ENCODE measurements around the gene C1QL1. TPM values are rescaled to one million over a fixed set of nuclear protein-coding genes. Genes with fewer than 3 reads are reported as not detected.

Gene C1QL1
- total RNA-seq, 1 donor from 2014 or later: 0.20 TPM

- DNase-seq (ENCODE audit: low read depth, low spot score): no peak
Observed at GRCh38 chr17:44989552-44990138, 21.5 kb upstream of the C1QL1 start.

GRCh38 chr17:44988044-44988942 is 20.2 kb upstream of the C1QL1 start:
- DNase-seq (ENCODE audit: low read depth, low spot score): no peak

GRCh38 chr17:44983563-44983962 is 15.5 kb upstream of the C1QL1 start:
- DNase-seq (ENCODE audit: low read depth, low spot score): no peak

GRCh38 chr17:44982113-44982702 is 14.1 kb upstream of the C1QL1 start:
- no peak for DNase-seq (ENCODE audit: low read depth, low spot score)

- no peak for DNase-seq (ENCODE audit: low read depth, low spot score)
Observed at GRCh38 chr17:44981221-44981968, 13.3 kb upstream of the C1QL1 start.

- no peak for DNase-seq (ENCODE audit: low read depth, low spot score)
Observed at GRCh38 chr17:44979426-44979995, 11.4 kb upstream of the C1QL1 start.

- DNase-seq (ENCODE audit: low read depth, low spot score): no peak
Observed at GRCh38 chr17:44978807-44979206, 10.7 kb upstream of the C1QL1 start.

GRCh38 chr17:44977814-44978550 is 9.9 kb upstream of the C1QL1 start:
- no peak for DNase-seq (ENCODE audit: low read depth, low spot score)

- DNase-seq (ENCODE audit: low read depth, low spot score): no peak
Observed at GRCh38 chr17:44977065-44977464, 9.0 kb upstream of the C1QL1 start.

GRCh38 chr17:44976206-44976605 is 8.1 kb upstream of the C1QL1 start:
- no peak for DNase-seq (ENCODE audit: low read depth, low spot score)

- DNase-seq (ENCODE audit: low read depth, low spot score): no peak
Observed at GRCh38 chr17:44972953-44973352, 4.8 kb upstream of the C1QL1 start.

- DNase-seq (ENCODE audit: low read depth, low spot score): no peak
Observed at GRCh38 chr17:44971776-44972483, 3.8 kb upstream of the C1QL1 start.

- no peak for DNase-seq (ENCODE audit: low read depth, low spot score)
Observed at GRCh38 chr17:44970136-44970741, 2.1 kb upstream of the C1QL1 start.

- DNase-seq (ENCODE audit: low read depth, low spot score): no peak
Observed at GRCh38 chr17:44969144-44969780, 1.2 kb upstream of the C1QL1 start.

- no peak for DNase-seq (ENCODE audit: low read depth, low spot score)
Observed at GRCh38 chr17:44967907-44968224, 237 bp downstream of the C1QL1 start.

GRCh38 chr17:44967026-44967906 is 837 bp downstream of the C1QL1 start:
- no peak for DNase-seq (ENCODE audit: low read depth, low spot score)

GRCh38 chr17:44966348-44967025 is 1.6 kb downstream of the C1QL1 start:
- DNase-seq (ENCODE audit: low read depth, low spot score): no peak

Measured in pulmonary artery endothelial cell (primary cell).